Vagina (tissue), 2 donors: ENCODE results near the gene SGK1.
"Not testable (repeated sequence)": the region's sequence is repeated elsewhere in the genome, so short reads cannot be mapped to it uniquely, and the experiment has no call there.

Experiments used
- POLR2A ChIP-seq, 2 donors: fragments of 450-650 bp; IDR thresholded peaks; one replicate each; pipeline ENCODE4 v1.6.1; 2017; ENCODE audit warnings: antibody characterized with exemption in 2 of 2, mild to moderate bottlenecking in 2 of 2, moderate library complexity in 2 of 2
- POLR2AphosphoS5 ChIP-seq, 2 donors: sonication (generic); formaldehyde crosslinking; IDR thresholded peaks; one replicate each; pipeline ENCODE4 v1.9.0; 2017; ENCODE audit warnings: antibody characterized with exemption in 2 of 2, mild to moderate bottlenecking in 2 of 2, low read depth in 1 of 2; ENCODE audit not compliant: insufficient read depth in 1 of 2
- TF ChIP-seq, protein P1 (sequence below), 3 experiments: fragments of 450-650 bp in 2 of 3; fragments of 200-600 bp in 1 of 3; sonication (generic) in 1 of 3; IDR thresholded peaks; one replicate each; pipeline ENCODE4 v1.5.1; 2017 to 2019; ENCODE audit warnings: antibody characterized with exemption in 3 of 3, mild to moderate bottlenecking in 2 of 3, moderate library complexity in 2 of 3

DNA sequence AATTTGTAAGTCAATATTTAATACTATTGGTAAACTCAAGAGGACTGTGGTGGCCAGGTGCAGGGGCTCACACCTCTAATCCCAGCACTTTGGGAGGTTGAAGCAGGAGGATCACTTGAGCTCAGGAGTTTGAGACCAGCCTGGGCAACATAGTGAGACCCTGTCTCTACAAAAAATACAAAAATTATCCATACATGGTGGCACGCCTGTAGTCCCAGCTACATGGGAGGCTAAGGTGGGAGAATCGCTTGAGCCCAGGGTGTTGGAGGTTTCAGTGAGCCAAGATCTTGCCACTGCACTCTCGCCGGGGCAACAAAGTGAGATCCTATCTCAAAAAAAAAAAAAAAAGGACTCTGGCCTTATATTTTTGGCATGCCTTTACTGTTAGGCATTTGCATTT, 137.4 kb downstream of the SGK1 start:
- TF ChIP-seq, protein P1, sequence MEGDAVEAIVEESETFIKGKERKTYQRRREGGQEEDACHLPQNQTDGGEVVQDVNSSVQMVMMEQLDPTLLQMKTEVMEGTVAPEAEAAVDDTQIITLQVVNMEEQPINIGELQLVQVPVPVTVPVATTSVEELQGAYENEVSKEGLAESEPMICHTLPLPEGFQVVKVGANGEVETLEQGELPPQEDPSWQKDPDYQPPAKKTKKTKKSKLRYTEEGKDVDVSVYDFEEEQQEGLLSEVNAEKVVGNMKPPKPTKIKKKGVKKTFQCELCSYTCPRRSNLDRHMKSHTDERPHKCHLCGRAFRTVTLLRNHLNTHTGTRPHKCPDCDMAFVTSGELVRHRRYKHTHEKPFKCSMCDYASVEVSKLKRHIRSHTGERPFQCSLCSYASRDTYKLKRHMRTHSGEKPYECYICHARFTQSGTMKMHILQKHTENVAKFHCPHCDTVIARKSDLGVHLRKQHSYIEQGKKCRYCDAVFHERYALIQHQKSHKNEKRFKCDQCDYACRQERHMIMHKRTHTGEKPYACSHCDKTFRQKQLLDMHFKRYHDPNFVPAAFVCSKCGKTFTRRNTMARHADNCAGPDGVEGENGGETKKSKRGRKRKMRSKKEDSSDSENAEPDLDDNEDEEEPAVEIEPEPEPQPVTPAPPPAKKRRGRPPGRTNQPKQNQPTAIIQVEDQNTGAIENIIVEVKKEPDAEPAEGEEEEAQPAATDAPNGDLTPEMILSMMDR (IDR thresholded peaks at IDR 0.05), result not testable (repeated sequence)
- TF ChIP-seq POLR2A (IDR thresholded peaks at IDR 0.05); POLR2AphosphoS5 (IDR thresholded peaks at IDR 0.05; ENCODE audit: insufficient read depth in 1 of 2, low read depth in 1 of 2): not testable (repeated sequence)
